ENCODE measurements around the gene FAM13A.

- TF ChIP-seq CTCF (IDR thresholded peaks at IDR 0.05) (no peak), POLR2A (IDR thresholded peaks at IDR 0.05) (no peak)
Measured at GRCh38 chr4:89007338-89007939, 49.5 kb downstream of the FAM13A start.

All from uterus (tissue), 2 donors.